Mucosa of descending colon (tissue), 3 donors: ENCODE results near the gene CDH4. TPM values are rescaled to one million over a fixed set of nuclear protein-coding genes. Genes with fewer than 3 reads are reported as not detected.

Experiments
- ATAC-seq: fragments of 200-7000 bp; cut with Tn5 transposase; one replicate; pipeline ENCODE4 v1.9.1; 2020; ENCODE audit warnings: mild to moderate bottlenecking, moderate library complexity
- DNase-seq, 3 donors: peaks; one replicate each; pipeline ENCODE4 v3.0.0-alpha.2; 2020
- H3K36me3 ChIP-seq: fragments of 200-600 bp; one replicate; pipeline ENCODE4 v1.8.0; 2021; ENCODE audit warnings: low read depth, mild to moderate bottlenecking
- H3K4me1 ChIP-seq: fragments of 200-600 bp; one replicate; pipeline ENCODE4 v1.8.0; 2021; ENCODE audit warnings: low read depth, mild to moderate bottlenecking
- H3K4me3 ChIP-seq: fragments of 200-600 bp; one replicate; pipeline ENCODE4 v1.8.0; 2021; ENCODE audit warnings: mild to moderate bottlenecking
- H3K9me3 ChIP-seq: fragments of 200-600 bp; one replicate; pipeline ENCODE4 v1.8.0; 2021; ENCODE audit warnings: mild to moderate bottlenecking
- intact Hi-C, 2 donors: fragments of 100-400 bp; cut with DNase I in 1 of 2; cut with micrococcal nuclease in 1 of 2; formaldehyde crosslinking; loops; one replicate each; pipeline versions ENCODE4 v1.11.0 to v1.11.1; 2022; cut with DNase I, micrococcal nuclease
- total RNA-seq, 3 donors: library from RNA; stranded (reverse); fragmentation: NEBNext Ultra II Directional in 2 of 3; extraction: Animal tissue kit (Norgen Biotek cat#: 25700) in 2 of 3; gene quantifications; one replicate each; pipeline versions ENCODE4 v1.2.1 to v1.2.4, GENCODE V29; 2021 to 2023
- TF ChIP-seq, protein P1 (sequence below): fragments of 200-600 bp; IDR thresholded peaks from one replicate; pipeline ENCODE4 v1.8.0; 2022; ENCODE audit warnings: antibody characterized with exemption, mild to moderate bottlenecking
- donor health status: DM: no; HTN: no; CAD: no; lungs with moderate emphysema.
- donor health status: DM: no; HTN: no; CAD: no.
- donor health status: DM: no; HTN: yes; CAD: no.

CDH4 gene
- total RNA-seq, 3 donors from 2014 or later = 0.16 TPM; not detected in 2

DNA sequence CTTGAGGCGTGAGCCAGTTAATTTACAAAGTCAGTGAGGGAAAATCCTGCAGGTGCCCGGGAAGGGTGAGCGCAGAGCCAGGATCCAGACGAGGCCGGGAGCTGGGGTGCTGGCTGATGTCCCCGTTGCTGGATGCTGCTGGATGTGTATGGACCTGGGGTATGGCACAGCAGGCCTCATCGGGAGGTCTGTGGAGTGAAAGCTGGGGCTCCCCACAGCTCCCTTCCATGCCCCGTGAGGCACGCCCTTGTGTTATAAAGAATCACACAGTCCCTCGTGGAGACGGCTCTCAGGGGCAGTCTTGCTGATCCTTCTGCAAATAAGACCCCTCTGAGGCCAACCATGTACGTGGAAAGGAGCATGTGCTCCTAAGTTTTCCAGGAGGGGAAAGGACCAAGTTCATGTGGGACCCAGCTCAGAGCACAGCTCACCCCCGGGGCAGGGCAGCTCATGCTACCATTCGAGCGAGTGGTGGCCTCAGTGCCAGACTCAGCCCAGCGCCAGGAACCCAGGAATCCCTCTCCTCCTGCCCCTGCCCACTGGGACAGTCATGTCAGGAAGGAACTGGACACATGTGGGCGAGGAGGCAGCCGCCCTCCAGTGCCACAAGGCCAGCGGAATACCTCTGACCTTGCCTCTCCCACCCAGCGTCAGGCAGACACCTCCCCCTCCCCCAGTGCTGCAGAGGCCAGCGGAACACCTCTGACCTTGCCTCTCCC is 97.5 kb downstream of the CDH4 start:
- intact Hi-C loops = no loop called here
- TF ChIP-seq, protein P1, sequence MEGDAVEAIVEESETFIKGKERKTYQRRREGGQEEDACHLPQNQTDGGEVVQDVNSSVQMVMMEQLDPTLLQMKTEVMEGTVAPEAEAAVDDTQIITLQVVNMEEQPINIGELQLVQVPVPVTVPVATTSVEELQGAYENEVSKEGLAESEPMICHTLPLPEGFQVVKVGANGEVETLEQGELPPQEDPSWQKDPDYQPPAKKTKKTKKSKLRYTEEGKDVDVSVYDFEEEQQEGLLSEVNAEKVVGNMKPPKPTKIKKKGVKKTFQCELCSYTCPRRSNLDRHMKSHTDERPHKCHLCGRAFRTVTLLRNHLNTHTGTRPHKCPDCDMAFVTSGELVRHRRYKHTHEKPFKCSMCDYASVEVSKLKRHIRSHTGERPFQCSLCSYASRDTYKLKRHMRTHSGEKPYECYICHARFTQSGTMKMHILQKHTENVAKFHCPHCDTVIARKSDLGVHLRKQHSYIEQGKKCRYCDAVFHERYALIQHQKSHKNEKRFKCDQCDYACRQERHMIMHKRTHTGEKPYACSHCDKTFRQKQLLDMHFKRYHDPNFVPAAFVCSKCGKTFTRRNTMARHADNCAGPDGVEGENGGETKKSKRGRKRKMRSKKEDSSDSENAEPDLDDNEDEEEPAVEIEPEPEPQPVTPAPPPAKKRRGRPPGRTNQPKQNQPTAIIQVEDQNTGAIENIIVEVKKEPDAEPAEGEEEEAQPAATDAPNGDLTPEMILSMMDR = no peak
- Histone ChIP-seq H3K4me1 (no peaks in the 10 kb centered on the region), H3K4me3 (no peak overlapping the region), H3K9me3 (no peaks in the 10 kb centered on the region), H3K36me3 (no peaks in the 10 kb centered on the region)
- ATAC-seq (no peak), DNase-seq (no peak)

DNA sequence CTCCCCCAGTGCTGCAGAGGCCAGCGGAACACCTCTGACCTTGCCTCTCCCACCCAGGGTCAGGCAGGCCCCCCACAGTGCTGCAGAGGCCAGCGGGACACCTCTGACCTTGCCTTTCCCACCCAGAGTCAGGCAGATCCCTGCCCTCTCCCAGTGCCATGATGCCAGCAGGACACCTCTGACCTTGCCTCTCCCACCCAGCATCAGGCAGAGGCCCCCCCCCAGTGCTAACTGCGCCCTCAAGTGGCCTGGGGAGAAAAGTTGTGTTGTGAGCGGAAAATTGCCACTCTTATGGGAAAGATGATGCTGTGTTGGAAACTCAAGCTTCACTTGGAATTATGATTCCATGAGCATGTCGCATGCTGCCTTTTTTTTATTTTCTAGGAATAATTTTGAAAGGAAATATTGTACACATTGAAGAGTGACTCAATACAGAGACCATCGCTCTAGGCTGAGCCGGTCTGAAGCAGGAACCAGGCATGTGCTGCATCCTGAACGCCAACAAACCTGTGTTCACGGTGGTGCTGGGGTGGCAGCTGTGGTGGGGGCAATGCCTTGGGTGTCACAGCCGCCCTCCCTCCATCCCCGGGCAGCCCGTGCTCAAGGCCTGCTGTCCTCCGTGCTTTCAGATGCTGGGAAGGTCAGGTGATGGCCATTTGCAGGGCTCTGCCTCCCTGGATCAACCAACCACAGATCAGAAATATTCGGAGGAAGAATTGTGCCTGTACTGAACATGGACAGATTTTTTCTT is 98.6 kb downstream of the CDH4 start:
- ATAC-seq (no peak), DNase-seq (no peak)
- Histone ChIP-seq H3K4me1 (no peaks in the 10 kb centered on the region), H3K36me3 (no peaks in the 10 kb centered on the region), H3K9me3 (no peaks in the 10 kb centered on the region), H3K4me3 (no peak overlapping the region)
- intact Hi-C loops = no loop called here
- TF ChIP-seq, protein P1 = no peak

DNA sequence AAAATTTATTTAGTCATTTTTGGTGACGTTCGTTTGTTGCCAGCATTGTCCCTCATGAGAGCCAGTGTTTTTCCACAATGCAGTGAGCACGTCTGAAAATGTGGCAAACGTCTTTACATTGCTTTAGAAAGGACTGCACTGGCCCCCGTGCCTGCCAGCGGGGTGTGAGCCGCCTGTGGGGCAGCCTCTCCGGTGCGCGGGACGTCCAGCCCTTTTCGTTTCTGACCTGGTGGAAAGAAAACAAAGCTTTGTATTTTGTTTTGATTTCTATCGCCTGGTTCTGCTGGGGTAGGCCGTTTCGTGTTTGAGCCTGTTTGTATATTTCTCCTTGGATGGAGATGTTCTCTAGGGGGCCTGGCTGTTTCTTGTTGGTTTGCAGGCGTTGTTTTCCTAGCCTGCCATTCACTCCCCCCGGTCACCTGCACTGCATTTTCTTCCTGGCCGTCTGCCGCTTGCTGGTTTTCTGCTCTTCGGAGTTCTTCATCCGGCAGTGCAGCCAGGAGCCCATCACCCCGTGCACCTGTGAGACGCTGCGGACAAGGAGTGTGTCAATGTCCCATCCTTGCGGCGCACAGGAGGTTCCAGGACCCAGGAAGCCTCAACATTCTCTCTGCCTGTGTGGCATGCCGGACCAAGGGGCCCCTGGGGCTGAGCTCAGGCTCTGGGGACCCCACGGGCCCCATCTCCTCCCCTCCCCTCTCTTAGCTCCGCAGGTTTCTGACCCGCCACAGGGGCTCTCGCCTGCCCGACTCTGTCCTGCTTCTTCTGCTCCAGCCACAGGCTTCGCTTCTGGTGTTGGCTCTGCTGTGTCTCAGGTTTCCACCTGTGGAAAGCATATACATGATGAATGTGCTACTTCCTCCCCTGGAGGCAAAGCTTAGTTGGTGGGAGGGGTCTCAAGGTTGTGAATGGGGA is 100.5 kb downstream of the CDH4 start:
- intact Hi-C loops = no loop called here
- no peaks in the 10 kb centered on the region for H3K9me3 ChIP-seq
- ATAC-seq (no peak), DNase-seq (no peak)
- TF ChIP-seq, protein P1 = no peak
- no peaks in the 10 kb centered on the region for H3K4me1 ChIP-seq
- no peak overlapping the region for H3K4me3 ChIP-seq
- H3K36me3 ChIP-seq = no peaks in the 10 kb centered on the region

GRCh38 chr20:61353261-61354000 is 101.4 kb downstream of the CDH4 start:
- intact Hi-C loops = no loop called here
- H3K4me3 ChIP-seq = no peak overlapping the region
- ATAC-seq (no peak), DNase-seq (no peak)
- TF ChIP-seq, protein P1 = no peak
- no peaks in the 10 kb centered on the region for H3K4me1 ChIP-seq
- H3K36me3 ChIP-seq = no peaks in the 10 kb centered on the region
- no peaks in the 10 kb centered on the region for H3K9me3 ChIP-seq

DNA sequence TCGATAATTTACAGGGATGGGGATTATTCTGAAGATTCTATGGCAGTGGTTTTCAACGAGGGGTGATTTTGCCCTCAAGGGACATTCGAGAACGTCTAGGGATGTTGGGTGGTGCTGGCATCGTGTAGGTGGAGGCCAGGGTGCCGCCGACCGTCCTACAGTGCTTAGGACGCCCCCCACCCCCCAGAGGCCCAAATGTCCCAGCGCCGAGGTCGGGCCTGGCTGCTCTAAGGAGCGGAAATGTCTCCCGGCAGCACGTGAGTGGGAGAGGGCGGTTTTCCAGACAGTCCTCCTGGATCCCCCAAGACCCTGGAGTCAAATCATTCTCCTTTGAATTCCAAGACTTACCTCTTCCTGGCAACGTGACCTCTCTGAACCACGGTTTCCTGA is 101.9 kb downstream of the CDH4 start:
- ATAC-seq = no peak
- no peaks in the 10 kb centered on the region for H3K36me3 ChIP-seq
- TF ChIP-seq, protein P1 = no peak
- no peak for DNase-seq
- no peak overlapping the region for H3K4me3 ChIP-seq
- intact Hi-C loops = no loop called here
- H3K9me3 ChIP-seq = no peaks in the 10 kb centered on the region
- H3K4me1 ChIP-seq = no peaks in the 10 kb centered on the region
